Spleen (tissue), 7 donors: ENCODE results near the gene BRSK2.

Source experiments
- POLR2A ChIP-seq, 3 donors: fragments of 450-650 bp; IDR thresholded peaks; one replicate each; pipeline ENCODE4 v1.5.1; 2017; ENCODE audit warnings: antibody characterized with exemption in 3 of 3, mild to moderate bottlenecking in 1 of 3
- POLR2AphosphoS5 ChIP-seq, 3 donors: sonication (generic); formaldehyde crosslinking; IDR thresholded peaks; one replicate each; pipeline ENCODE4 v1.5.1; 2017; ENCODE audit warnings: antibody characterized with exemption in 3 of 3
- TF ChIP-seq, protein P1 (sequence below), 11 experiments: fragments of 200-600 bp in 7 of 11; fragments of 450-650 bp in 4 of 11; sonication (generic) in 4 of 11; IDR thresholded peaks in 8 of 11; conservative IDR thresholded peaks in 3 of 11; 1 replicate in 7 of 11; 2 replicates in 4 of 11; pipeline versions ENCODE4 v1.4.0 to v1.8.0; 2016 to 2021; ENCODE audit warnings: antibody characterized with exemption in 11 of 11, inconsistent platforms in 4 of 11, mild to moderate bottlenecking in 1 of 11
- donor health status: DM: no; HTN: no; CAD: no; lungs with moderate emphysema.
- donor health status: DM: no; HTN: no; CAD: no.
- donor health status: DM: no; HTN: no; CAD: no.

DNA sequence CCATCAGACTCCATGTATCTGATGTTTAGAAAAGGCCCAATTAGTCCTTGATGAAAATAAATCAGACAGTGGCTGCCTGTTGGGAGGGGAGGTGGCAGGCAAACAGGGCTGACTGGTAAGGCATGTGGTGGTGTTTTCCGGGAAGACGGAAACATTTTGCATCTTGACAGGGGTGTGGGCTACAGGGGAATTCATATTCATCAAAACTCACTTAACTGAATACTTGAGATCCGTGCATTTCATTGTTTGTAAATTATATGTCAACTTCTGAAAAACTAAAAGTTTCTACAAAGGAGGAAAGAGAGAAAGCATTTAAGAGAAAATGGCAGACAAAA, 107.0 kb downstream of the BRSK2 start:
- TF ChIP-seq, protein P1, sequence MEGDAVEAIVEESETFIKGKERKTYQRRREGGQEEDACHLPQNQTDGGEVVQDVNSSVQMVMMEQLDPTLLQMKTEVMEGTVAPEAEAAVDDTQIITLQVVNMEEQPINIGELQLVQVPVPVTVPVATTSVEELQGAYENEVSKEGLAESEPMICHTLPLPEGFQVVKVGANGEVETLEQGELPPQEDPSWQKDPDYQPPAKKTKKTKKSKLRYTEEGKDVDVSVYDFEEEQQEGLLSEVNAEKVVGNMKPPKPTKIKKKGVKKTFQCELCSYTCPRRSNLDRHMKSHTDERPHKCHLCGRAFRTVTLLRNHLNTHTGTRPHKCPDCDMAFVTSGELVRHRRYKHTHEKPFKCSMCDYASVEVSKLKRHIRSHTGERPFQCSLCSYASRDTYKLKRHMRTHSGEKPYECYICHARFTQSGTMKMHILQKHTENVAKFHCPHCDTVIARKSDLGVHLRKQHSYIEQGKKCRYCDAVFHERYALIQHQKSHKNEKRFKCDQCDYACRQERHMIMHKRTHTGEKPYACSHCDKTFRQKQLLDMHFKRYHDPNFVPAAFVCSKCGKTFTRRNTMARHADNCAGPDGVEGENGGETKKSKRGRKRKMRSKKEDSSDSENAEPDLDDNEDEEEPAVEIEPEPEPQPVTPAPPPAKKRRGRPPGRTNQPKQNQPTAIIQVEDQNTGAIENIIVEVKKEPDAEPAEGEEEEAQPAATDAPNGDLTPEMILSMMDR (IDR thresholded peaks at IDR 0.05 in 8 of 11, conservative IDR thresholded peaks at IDR 0.05 in 3 of 11) = no peak
- TF ChIP-seq POLR2A (IDR thresholded peaks at IDR 0.05) (no peak), POLR2AphosphoS5 (IDR thresholded peaks at IDR 0.05) (no peak)
